HG03342 (cell line): Measurements from ENCODE around the gene MAGI1.
"Not testable (repeated sequence)": the region's sequence is repeated elsewhere in the genome, so short reads cannot be mapped to it uniquely, and the experiment has no call there.

Experiments
- ATAC-seq: cut with Tn5 transposase; IDR thresholded peaks from one replicate; pipeline ENCODE4 v1.9.1; 2021; ENCODE audit warnings: mild to moderate bottlenecking, moderate library complexity; ENCODE audit not compliant: unreplicated experiment

Gene MAGI1

GRCh38 chr3:65641045-65641444, 397.7 kb downstream of the MAGI1 start:
- no peak for ATAC-seq

GRCh38 chr3:65639444-65639843, 399.3 kb downstream of the MAGI1 start:
- no peak for ATAC-seq

- ATAC-seq: no peak
Observed at GRCh38 chr3:65638301-65638700, 400.4 kb downstream of the MAGI1 start.

GRCh38 chr3:65636326-65636725, 402.4 kb downstream of the MAGI1 start:
- ATAC-seq: no peak

- no peak for ATAC-seq
Observed at GRCh38 chr3:65635657-65636056, 403.1 kb downstream of the MAGI1 start.

- ATAC-seq: no peak
Observed at GRCh38 chr3:65633018-65633638, 405.6 kb downstream of the MAGI1 start.

- ATAC-seq: no peak
Observed at GRCh38 chr3:65632414-65632813, 406.3 kb downstream of the MAGI1 start.

GRCh38 chr3:65628978-65629377, 409.7 kb downstream of the MAGI1 start:
- no peak for ATAC-seq

GRCh38 chr3:65627062-65627461, 411.7 kb downstream of the MAGI1 start:
- ATAC-seq: no peak

- no peak for ATAC-seq
Observed at GRCh38 chr3:65625305-65625704, 413.4 kb downstream of the MAGI1 start.

GRCh38 chr3:65623362-65623761, 415.4 kb downstream of the MAGI1 start:
- ATAC-seq: no peak

- ATAC-seq: no peak
Observed at GRCh38 chr3:65619888-65620287, 418.8 kb downstream of the MAGI1 start.

GRCh38 chr3:65619451-65619881, 419.3 kb downstream of the MAGI1 start:
- ATAC-seq: no peak

GRCh38 chr3:65618599-65618998, 420.1 kb downstream of the MAGI1 start:
- no peak for ATAC-seq

- no peak for ATAC-seq
Observed at GRCh38 chr3:65617787-65618186, 420.9 kb downstream of the MAGI1 start.

- no peak for ATAC-seq
Observed at GRCh38 chr3:65617209-65617608, 421.5 kb downstream of the MAGI1 start.

- no peak for ATAC-seq
Observed at GRCh38 chr3:65616563-65616962, 422.2 kb downstream of the MAGI1 start.

GRCh38 chr3:65615329-65615728, 423.4 kb downstream of the MAGI1 start:
- ATAC-seq: no peak

- no peak for ATAC-seq
Observed at GRCh38 chr3:65614585-65614984, 424.1 kb downstream of the MAGI1 start.

- not testable (repeated sequence) for ATAC-seq
Observed at GRCh38 chr3:65607965-65608460, 430.7 kb downstream of the MAGI1 start.

GRCh38 chr3:65607101-65607500, 431.6 kb downstream of the MAGI1 start:
- no peak for ATAC-seq

GRCh38 chr3:65605876-65606432, 432.8 kb downstream of the MAGI1 start:
- ATAC-seq: no peak
